ENCODE measurements around the gene OSGEP.

The OSGEP gene

DNA sequence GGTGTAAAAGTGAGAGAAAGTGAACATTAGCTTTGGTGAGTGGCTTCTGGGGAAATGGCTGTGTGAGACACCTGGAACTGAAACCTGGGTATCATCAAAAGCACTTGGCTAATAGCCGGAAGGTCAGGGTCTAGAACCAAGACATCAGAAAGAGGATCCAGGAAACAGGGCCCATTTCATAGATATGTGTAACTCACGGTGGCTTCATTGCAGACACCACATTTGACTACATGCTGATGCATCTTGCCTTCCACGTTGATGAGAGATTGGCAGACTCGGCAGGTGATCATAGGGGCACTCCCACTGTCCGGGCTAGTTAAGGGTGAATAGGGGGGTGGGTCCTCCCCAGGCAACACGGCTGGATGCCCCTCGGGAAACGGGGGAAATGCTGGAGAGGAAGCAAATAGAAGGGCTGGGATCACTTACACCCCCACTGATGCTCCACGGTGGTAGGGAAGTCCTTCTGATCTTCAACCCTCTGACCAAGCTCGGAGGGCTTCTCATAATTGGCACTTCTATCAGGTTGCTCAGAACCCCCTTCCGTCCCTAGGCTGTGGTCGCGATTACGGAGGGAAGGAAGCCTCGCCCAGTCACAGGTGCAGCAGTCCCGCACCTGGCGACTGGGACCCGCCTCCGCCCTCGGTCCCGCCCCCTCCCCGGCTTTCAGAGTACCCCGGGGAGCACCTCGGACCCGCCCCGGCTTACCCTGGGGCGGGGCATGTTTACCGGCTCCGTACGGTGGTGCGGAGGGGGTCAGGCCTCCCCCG lies 6.0 kb upstream of the OSGEP start:
- Histone ChIP-seq H3K9me3 (ENCODE audit: control insufficient read depth, insufficient read depth, low read depth, low read length) (no peaks in the 10 kb centered on the region), H3K27ac (ENCODE audit: extremely low read depth, low read depth, low read length) (peak overlapping the region; percentile 83), H3K4me3 (ENCODE audit: low read depth, low read length) (peak overlapping the region; percentile 85), H3K4me1 (ENCODE audit: control insufficient read depth, insufficient read depth, low read length) (peaks cover 10% of the 10 kb centered on the region), H3K36me3 (ENCODE audit: control insufficient read depth in 2 of 2, insufficient read depth in 1 of 2, low read length in 2 of 2) (peaks cover 24 to 47% of the 10 kb centered on the region in 2 experiments; a peak in 2 of 3 replicates)
- ChIA-PET POLR2A (interaction anchor here (0.9 to 2.6 kb wide), 11 partner anchors 9 to 230 kb away, joined by 3 to 55 read pairs (median 4); partner anchors contain the start of genes PARP2, PNP, RNASE4 and TEP1), CTCF (interaction anchor here (1.4 kb wide), 1 partner anchor 46 kb away, joined by 10 read pairs; no protein-coding TSS in a partner anchor)
- TF ChIP-seq GFI1B (tag by site-specific recombination; IDR thresholded peaks at IDR 0.05): no peak
- TF ChIP-seq ZBTB8A (tag by site-specific recombination; IDR thresholded peaks at IDR 0.05): no peak
- TF ChIP-seq SP3 (tag by site-specific recombination; IDR thresholded peaks at IDR 0.05): peak; percentile 55; the same call in 1 of the 2 replicates
- TF ChIP-seq ZNF248 (tag by site-specific recombination; IDR thresholded peaks at IDR 0.05): no peak
- TF ChIP-seq, protein P1, sequence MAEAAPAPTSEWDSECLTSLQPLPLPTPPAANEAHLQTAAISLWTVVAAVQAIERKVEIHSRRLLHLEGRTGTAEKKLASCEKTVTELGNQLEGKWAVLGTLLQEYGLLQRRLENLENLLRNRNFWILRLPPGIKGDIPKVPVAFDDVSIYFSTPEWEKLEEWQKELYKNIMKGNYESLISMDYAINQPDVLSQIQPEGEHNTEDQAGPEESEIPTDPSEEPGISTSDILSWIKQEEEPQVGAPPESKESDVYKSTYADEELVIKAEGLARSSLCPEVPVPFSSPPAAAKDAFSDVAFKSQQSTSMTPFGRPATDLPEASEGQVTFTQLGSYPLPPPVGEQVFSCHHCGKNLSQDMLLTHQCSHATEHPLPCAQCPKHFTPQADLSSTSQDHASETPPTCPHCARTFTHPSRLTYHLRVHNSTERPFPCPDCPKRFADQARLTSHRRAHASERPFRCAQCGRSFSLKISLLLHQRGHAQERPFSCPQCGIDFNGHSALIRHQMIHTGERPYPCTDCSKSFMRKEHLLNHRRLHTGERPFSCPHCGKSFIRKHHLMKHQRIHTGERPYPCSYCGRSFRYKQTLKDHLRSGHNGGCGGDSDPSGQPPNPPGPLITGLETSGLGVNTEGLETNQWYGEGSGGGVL (tag by site-specific recombination; IDR thresholded peaks at IDR 0.05): peak; percentile 41
- no peak for TF ChIP-seq REPIN1 (tag by site-specific recombination; IDR thresholded peaks at IDR 0.05; ENCODE audit: low read depth)
- no peak for TF ChIP-seq ZNF391 (tag by site-specific recombination; IDR thresholded peaks at IDR 0.05; ENCODE audit: borderline replicate concordance, low read depth)
- TF ChIP-seq ZIC2 (tag by site-specific recombination; IDR thresholded peaks at IDR 0.05): 0 out of 2 replicates have a peak, but pooled peaks have one; percentile 5
- TF ChIP-seq BCL6B (tag by site-specific recombination; IDR thresholded peaks at IDR 0.05): no peak
- TF ChIP-seq OSR2 (tag by site-specific recombination; IDR thresholded peaks at IDR 0.05): no peak
- no peak for TF ChIP-seq ZBTB21 (tag by site-specific recombination; IDR thresholded peaks at IDR 0.05)
- no peak for TF ChIP-seq ZNF670 (tag by site-specific recombination; IDR thresholded peaks at IDR 0.05; ENCODE audit: low read depth)
- TF ChIP-seq ZNF10 (tag by site-specific recombination; IDR thresholded peaks at IDR 0.05): no peak
- TF ChIP-seq ZNF530 (tag by site-specific recombination; IDR thresholded peaks at IDR 0.05; ENCODE audit: low read depth): no peak
- TF ChIP-seq ZNF133 (tag by site-specific recombination; IDR thresholded peaks at IDR 0.05): no peak
- TF ChIP-seq YY1 (tag by site-specific recombination; IDR thresholded peaks at IDR 0.05): 0 out of 2 replicates have a peak, but pooled peaks have one; percentile 40
- no peak for TF ChIP-seq ZNF362 (tag by site-specific recombination; IDR thresholded peaks at IDR 0.05)
- no peak for TF ChIP-seq ZXDB (tag by site-specific recombination; IDR thresholded peaks at IDR 0.05)
- no peak; the same call in 1 of the 2 replicates for TF ChIP-seq ZFP69B (tag by site-specific recombination; IDR thresholded peaks at IDR 0.05)
- no peak for TF ChIP-seq ZNF114 (tag by site-specific recombination; IDR thresholded peaks at IDR 0.05)
- TF ChIP-seq MYNN (tag by site-specific recombination; IDR thresholded peaks at IDR 0.05; ENCODE audit: borderline replicate concordance): no peak
- TF ChIP-seq ZNF341 (tag by site-specific recombination; IDR thresholded peaks at IDR 0.05; ENCODE audit: low read depth): 0 out of 2 replicates have a peak, but pooled peaks have one; percentile 44
- TF ChIP-seq ZNF610 (tag by site-specific recombination; IDR thresholded peaks at IDR 0.05; ENCODE audit: borderline replicate concordance): no peak
- TF ChIP-seq ZNF677 (tag by site-specific recombination; IDR thresholded peaks at IDR 0.05): no peak
- no peak for TF ChIP-seq WT1 (tag by site-specific recombination; IDR thresholded peaks at IDR 0.05)
- no peak for TF ChIP-seq MZF1 (tag by site-specific recombination; IDR thresholded peaks at IDR 0.05; ENCODE audit: borderline replicate concordance)
- no peak for TF ChIP-seq ZNF48 (tag by site-specific recombination; IDR thresholded peaks at IDR 0.05)
- TF ChIP-seq, protein P2, sequence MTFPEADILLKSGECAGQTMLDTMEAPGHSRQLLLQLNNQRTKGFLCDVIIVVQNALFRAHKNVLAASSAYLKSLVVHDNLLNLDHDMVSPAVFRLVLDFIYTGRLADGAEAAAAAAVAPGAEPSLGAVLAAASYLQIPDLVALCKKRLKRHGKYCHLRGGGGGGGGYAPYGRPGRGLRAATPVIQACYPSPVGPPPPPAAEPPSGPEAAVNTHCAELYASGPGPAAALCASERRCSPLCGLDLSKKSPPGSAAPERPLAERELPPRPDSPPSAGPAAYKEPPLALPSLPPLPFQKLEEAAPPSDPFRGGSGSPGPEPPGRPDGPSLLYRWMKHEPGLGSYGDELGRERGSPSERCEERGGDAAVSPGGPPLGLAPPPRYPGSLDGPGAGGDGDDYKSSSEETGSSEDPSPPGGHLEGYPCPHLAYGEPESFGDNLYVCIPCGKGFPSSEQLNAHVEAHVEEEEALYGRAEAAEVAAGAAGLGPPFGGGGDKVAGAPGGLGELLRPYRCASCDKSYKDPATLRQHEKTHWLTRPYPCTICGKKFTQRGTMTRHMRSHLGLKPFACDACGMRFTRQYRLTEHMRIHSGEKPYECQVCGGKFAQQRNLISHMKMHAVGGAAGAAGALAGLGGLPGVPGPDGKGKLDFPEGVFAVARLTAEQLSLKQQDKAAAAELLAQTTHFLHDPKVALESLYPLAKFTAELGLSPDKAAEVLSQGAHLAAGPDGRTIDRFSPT (tag by site-specific recombination; IDR thresholded peaks at IDR 0.05): no peak
- TF ChIP-seq ZNF155 (tag by site-specific recombination; IDR thresholded peaks at IDR 0.05): no peak
- no peak for TF ChIP-seq ZNF23 (tag by site-specific recombination; IDR thresholded peaks at IDR 0.05; ENCODE audit: borderline replicate concordance)
- no peak for TF ChIP-seq BCL11A (tag by site-specific recombination; IDR thresholded peaks at IDR 0.05; ENCODE audit: low read depth)
- TF ChIP-seq KLF1 (tag by site-specific recombination; IDR thresholded peaks at IDR 0.05): 0 out of 2 replicates have a peak, but pooled peaks have one; percentile 42
- TF ChIP-seq ZNF777 (tag by site-specific recombination; IDR thresholded peaks at IDR 0.05; ENCODE audit: borderline replicate concordance): no peak
